GM21515 (cell line): ENCODE results near the gene TJAP1.
A peak's percentile ranks its signal among the peaks of the same experiment; 100 is the strongest.

Source experiments
- ATAC-seq: cut with Tn5 transposase; IDR thresholded peaks from one replicate; pipeline ENCODE4 v1.9.1; 2021; ENCODE audit not compliant: unreplicated experiment

TJAP1 gene

DNA sequence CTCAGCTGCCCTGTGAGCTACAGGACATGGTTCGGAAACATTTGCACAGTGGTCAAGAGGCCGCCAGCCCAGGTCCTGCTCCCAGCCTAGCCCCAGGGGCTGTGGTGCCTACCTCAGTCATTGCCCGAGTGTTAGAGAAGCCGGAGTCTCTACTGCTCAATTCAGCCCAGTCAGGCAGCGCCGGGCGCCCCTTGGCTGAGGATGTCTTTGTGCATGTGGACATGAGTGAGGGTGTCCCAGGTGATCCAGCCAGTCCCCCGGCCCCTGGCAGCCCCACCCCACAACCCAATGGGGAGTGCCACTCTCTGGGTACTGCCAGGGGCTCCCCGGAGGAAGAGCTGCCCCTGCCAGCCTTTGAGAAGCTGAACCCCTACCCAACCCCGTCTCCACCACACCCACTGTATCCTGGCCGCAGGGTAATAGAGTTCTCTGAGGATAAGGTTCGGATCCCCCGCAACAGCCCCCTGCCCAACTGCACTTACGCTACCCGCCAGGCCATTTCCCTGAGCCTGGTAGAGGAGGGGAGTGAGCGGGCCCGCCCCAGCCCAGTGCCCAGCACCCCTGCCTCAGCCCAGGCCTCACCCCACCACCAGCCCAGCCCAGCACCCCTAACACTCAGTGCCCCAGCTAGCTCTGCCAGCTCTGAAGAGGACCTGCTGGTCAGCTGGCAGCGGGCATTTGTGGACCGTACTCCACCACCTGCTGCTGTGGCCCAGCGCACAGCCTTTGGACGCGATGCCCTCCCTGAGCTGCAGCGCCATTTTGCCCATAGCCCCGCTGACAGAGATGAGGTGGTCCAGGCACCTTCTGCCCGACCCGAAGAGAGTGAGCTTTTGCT, 27.6 kb downstream of the TJAP1 start:
- ATAC-seq: no peak

DNA sequence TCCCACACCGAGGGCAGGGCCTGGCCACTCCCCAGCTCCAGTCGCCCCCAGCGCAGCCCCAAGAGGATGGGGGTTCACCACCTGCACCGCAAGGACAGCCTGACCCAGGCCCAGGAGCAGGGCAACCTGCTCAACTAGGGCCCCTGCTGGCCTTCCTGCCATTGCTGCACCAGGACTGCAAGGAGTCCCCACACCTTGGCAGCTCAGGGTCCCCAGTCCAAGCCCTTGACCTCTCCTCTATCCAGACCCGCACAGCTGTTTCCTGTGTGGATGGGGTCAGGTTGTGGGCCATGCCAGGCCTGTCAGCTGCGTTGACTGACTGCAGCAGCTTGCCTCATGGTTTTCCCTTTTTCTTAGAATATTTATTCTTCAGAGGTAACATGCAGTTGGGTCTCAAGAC, 28.3 kb downstream of the TJAP1 start:
- ATAC-seq: no peak

DNA sequence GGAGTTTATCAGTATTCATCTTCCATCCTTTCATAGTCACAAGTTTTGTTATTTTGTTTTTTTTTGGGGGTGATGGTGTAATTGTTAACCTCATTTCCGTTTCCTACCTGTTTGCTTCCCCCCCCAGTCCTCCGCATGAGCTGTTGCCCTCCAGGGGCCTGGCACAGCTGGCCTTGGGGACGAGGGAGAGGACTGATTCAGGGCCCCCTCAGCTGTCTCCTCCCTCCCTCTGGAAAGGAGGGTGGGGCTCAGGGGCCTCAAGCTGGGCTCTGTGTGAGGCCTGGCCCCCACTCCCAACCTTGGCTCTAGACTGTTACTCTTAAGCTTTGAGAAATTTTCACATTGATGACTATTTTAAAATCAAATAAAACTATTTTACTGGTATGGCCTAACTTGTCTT, 28.8 kb downstream of the TJAP1 start:
- no peak for ATAC-seq

DNA sequence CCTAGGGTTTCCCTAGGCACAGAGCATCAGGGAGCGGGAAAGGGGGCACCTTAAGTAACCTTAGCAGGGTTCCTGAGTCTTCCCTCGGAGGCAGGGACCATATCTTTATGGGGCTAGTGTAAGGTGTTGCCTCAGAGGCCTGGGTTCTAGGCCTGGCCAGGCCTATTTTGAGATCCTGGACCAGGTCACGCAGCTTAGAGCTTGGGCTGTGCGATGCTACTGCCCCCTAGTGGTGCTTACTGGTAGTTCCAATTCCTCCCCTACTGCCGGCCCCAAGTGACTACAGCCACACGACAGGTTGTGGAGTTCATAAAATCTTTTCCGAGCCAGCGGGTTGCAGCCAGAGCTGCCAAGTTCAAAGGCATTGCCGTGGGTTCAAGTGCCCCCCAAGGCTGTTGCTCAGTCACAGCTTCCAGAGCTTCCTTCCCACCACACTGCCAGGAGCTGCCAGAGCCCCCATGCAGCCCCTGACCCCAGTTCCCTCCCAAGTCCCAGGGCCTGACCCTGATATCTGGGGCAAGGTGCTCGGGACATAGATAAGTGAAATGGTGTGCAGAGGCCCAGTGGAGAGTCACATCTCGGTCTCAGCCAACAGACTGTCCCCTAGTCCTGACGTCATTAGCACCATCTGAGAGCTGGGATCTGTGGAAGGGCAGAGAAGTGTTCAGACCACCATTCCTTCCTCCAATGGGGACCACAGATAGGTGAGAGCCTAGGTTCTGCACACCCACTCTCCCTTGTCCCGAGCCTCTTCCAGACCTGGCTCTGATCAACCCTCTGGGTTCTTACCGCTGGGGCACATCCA, 29.5 kb downstream of the TJAP1 start:
- peak; percentile 46 for ATAC-seq

DNA sequence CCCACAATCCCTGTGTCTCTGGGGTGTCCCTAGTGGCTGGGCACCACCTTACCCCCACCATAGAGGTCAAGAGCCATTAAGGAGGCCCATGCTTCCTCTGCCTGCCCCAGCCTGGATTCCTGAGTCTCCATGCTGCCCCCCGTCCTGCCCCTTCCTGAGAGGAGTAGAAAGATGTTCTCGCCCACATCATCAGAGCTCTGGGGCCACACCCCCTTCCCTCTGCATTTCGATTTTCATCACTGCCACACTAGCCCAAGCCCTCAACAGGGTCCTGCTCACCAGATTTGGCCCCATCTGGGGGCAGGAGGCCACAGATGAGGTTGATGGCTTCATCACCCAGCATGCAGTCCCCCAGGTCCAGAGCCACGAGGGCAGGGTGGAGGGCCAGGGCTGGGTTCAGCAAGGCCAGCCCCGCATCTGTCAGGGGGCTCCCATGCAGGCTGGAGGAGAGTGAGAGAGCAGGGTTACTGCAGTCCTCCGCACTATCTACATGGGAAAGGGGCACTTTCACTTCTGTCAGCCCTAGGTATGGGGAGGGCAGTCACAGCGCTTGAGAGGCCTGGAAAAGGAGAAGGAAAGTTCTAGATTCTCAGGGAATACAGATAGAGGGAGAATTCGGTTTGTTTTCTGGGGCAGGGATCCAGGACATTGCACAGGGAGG, 31.2 kb downstream of the TJAP1 start:
- no peak for ATAC-seq

DNA sequence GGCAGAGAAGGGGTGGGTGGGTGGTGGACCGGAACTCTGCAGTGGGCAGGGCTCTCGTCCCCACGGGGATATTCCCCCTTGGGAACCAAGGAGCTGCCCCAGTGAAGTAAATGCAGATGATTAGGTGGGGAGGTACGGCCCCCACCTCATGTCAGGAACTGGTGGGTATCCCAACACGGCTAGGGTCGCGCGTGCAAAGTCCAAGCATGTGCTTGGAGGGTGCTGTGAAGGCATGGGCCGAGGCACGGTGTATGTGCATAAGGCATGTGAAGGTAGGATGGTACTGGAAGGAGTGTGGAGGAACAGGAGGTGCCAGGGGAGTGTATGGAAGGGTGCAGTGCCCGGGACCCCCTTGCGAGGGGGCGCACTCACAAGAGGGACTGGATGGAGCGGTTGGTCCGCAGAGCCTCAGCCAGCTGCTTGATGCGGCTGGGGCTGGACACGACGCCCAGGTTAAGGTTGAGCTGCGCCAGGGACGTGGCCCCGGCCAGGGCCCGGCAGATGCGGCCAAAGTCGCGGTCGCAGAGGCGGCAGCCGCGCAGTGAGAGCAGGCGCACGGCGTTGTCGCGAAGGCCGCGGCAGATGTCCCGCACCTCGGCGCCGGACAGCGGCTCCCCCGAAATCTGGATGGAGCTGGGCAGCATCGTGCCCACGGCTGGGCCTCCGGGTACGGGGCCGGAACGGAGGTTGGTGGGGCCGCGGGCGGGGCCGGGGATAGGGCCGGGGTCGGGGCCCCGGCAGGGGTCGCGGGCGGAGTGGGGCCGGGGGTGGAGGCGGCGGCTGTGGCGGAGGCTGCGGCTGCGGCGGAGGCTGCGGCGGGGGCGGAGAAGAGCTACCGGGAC, 32.0 kb downstream of the TJAP1 start:
- no peak for ATAC-seq

DNA sequence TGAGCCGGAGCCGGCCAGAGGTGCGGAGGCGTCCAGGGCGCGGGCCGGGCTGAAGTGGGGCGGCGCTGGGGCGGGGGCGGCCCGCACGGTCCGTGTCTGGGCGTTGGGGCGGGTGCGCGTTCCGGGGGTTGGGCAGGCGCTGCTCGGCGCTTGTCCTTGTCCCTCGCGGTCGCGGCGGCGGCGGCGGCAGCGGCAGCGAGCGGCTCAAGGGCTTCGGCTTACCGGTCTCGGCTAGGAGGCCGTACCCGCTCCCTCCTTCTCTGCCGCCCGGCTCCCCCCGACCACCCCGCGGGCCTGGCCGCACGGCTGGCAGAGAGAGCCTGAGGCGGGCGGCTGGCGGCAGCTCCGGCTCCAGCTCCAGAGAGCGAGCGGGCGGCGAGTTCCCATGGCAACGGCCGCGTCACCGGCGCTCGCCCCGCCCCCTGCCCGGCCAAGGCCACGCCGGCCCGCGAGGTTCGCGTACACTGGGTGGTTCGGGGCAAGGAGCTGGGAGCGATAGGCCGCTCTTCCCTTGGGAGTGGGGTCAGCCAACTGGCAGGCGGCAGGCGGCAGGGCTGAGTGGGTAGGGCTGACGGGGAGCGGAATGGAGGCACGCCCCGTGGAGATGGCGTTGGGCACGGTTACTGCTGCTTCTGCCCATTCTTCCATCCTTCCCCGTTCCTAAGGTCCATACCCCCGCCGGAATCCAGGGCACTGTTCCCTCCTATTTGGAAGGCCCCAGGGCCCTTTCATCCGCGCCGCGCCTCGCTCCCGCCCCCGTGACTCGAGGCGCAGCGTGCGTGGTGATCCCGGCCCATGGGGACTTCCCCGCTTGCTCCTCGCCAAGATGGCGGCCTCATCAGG, 32.8 kb downstream of the TJAP1 start, which contains the start of gene LRRC73:
TSS of gene LRRC73 (minus strand) at position 363 of the 843 bp plus-strand sequence. CDS start 561 bp downstream, outside the sequence.
- ATAC-seq: peak; percentile 45

DNA sequence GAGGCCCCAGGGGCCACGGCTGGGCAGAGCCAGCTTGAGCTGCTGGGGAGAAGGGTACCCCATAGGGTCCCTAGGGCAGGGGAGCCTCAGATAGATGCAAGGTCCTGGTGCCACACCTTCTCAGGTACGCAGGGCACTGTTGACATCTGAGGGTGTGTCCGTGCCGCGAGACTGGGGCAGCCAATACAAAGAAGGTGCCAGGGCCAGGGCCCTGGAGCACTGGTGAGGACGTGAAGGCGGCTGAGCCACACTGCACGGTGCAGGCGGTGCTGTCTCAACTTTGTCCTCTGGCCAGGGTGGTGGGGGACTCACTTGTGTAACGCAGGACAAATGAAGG, 33.4 kb downstream of the TJAP1 start:
- no peak for ATAC-seq

DNA sequence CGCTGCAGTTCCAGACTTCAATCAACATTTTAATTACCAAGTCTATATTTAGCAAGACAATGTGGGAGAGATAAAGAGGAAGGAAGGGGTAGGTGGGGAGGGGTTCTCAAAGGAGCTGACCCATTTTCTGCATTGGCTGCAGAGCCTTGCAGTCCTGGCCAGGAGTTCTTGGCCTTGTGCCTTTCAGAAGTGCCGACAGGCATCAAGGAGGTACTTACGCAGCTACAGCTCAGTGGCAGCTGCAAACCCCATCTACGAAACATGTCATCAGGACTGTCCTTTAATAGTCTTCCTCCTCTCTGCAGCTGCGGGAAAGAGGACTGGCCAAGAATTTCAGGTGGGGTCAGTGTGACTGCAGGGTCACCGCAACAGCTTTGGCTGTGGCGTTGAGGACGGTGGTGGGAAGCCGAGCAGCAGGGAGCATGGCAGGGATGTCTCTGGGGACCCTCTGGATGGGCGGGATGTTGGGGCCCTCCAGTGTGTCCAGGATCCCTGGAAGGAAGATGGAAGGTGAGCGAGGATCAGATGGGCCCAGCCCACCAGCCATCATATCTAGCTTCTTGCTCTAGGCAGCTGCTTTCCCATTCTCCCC, 34.5 kb downstream of the TJAP1 start:
- no peak for ATAC-seq

DNA sequence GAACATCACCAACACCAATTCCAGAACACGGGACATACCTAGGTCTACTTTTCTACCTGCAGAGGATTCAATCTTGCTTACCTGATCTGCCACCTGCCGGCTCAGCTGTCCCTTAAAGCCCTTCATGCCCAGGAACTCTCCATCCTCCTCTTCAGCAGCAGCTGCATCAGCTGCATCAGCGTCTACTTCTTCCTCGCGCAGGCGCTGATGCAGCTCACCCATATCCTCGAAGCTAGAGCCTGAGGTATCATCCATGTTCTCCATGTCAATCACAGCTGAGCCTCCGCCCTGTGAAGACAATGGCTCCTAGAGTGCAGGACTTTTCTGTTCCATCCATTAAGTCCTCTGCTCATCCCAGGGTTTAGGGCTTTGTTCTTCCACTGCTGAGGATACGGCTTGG, 38.4 kb downstream of the TJAP1 start:
- no peak for ATAC-seq

DNA sequence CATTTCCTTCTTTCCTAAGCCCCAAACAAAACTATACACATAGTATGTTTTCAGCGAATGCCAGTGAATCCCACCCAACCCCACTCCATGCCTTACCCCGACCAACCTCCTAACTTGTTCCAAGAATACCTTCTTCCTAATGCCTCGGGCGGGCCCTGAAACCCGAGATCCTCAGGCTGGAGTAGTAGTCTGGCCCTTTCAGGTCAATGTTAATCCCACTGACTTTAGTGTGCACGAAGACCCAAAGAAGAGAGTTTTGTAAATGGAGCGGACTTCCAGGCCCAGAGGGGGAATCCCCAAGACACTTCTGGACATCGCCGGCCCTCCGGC, 39.0 kb downstream of the TJAP1 start:
- peak; percentile 4 for ATAC-seq

DNA sequence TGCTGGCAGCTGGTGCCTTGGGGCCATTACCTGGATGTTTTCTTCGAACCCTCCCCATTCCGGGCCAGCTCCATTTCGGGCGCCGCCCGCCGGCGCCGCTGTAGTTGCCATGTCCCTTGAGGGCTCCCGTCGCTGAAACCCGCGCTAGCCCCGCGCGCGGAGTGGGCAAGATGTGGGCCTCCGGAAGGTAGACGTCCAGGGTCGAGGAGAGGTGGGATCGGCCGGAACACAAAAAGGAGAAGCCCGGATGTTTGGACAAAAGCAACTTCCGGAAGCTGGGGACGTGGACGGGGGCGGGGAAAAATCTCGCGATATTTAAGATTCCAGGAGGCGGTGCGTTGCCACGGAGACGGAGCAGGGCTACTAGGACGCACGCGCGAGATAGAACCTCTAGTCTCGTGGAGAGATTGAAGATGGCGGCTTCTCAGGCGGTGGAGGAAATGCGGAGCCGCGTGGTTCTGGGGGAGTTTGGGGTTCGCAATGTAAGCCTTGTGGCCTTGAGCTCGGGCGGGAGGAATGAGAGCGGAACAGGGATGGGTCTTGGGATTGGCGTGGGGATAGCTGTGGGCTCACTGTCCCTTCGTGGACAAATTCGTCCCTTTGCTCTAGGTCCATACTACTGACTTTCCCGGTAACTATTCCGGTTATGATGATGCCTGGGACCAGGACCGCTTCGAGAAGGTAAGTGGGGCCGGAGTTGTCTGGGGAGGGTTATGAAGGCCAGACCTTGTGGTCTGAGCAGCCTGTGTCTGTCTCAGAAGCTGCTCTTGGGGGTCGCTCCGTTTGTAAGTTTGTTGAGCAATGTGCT, 39.5 kb downstream of the TJAP1 start, which contains the start of the genes POLR1C and YIPF3:
TSS of gene POLR1C (plus strand) at position 393 of the 808 bp plus-strand sequence. CDS start at position 414, 21 bp downstream.
TSS of gene YIPF3 (minus strand) at position 230 of the 808 bp plus-strand sequence. CDS start at position 111, 119 bp downstream.
- ATAC-seq: peak; percentile 82

DNA sequence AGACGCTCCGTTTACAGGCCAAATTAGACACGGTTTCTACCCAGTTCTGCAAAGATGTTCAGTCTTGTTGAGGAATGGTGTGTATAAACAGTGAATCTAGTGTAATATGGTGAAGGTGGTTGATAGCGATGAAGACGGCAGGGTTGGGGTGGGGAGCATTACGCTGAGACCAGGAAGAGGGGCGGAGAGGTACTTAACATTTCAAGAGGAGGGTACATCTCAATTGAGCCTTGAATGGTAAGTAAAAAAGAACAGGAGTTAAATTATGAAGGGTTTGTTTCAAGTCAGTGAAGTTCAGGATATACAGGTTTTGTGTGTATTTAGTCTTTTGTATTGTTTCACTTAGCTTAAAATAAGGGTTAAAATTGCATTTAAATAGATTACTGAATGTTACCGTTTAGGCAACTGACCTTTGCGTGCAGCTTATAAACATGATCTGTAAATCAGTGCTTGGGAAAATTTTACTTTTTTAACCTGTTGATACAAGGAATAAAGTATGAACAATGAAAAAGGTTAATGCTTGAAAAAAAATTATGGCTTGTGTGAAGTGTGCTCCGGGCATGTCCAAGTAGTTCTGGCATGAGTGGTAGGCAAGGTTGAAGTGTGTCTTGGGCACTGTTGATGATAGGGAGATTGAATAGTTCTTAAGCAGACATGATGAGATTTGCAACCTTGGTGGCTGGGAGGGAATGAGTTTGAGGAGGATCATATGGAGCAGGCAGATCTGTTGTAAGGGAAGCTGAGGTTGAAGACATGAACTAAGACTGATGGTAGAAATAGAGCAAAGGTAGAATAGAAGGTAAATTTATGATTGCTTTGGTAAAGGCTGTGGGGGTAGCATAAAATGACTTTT, 40.4 kb downstream of the TJAP1 start:
- ATAC-seq: no peak

DNA sequence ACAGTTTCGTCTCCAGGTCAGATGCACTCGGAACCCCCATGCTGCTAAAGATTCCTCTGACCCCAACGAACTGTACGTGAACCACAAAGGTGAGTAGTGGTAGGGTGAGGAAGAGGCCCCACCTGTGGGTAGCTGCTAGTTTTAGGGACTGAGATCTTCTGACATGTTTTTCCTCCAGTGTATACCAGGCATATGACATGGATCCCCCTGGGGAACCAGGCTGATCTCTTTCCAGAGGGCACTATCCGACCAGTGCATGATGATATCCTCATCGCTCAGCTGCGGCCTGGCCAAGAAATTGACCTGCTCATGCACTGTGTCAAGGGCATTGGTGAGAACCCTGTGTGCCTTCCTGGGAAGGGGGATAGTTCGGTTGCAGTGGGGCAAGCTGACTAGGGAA, 42.7 kb downstream of the TJAP1 start:
- no peak for ATAC-seq

DNA sequence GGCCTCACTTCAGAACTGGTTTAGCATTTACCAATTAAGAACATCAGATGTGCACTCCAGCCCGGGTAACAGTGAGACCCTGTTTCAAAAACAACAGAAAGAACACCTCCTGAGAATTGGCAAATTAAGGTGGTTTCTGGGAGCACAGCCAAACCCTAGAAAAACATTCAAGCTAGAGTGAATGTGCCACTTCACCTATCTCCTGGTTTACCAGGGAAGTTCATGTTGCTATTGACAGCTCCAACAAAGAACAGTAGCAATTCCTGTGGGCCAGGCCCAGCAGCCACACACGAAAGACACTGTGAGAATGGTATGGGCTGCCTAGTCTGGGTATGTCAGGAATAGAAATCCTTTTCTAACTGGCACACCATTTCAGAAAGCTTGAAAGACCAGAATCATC, 44.5 kb downstream of the TJAP1 start:
- ATAC-seq: no peak

DNA sequence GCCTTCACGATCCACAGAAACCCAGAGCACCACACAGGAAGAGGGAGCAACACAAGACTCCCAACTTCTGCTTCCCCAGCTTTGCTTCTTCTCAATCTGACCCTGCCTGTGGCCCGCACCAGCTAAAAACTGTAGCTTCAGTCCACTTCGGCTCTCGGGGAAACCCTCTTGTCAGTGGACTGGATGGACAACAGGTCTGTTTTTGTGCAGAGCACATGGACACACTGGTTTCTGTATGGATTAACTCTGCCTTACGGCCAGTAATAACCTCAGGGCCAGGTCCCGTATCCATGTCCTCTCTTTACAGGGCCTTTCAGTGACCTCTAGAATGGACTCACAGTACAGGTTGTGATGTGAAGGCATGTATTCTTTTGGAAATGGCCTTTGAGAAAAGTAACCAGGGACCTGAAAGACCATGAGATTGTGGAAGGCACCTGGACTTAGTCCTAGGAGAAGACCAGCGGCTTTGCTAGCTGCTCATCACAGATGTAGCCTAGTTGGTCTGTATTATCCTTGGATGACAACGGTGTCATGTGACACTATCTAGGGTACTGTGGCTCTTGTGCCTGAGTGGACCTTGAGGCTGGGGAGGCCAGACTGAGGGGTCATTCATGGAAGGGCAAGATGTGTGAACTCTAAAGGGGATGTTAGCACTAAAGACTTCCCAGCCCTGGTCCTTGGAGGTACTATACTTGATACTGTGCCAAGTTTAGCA, 45.3 kb downstream of the TJAP1 start:
- no peak for ATAC-seq

DNA sequence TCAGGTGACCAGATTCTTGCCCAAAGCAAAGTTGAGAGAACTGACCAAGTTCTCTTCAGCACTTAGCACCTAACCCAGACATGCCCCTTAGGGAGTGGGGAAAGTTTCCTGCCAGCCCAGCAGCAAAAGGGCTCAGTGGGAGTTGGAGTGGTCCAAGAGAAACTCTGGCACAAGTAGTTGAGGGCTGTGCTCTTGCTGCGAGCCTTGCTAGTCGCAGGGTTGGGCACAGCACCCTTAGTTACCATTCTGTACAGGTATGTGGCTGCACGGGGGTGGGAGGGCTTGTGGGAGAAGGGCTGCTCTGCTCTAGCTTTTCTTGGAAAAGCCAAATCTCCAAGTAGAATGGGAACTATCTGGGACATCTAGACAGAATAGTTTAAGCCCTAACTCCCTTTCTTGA, 45.9 kb downstream of the TJAP1 start:
- no peak for ATAC-seq
